Right ventricle myocardium superior (tissue), 1 donor: ENCODE measurements around the gene NPY4R2. TPM values are rescaled to one million over a fixed set of nuclear protein-coding genes. Genes with fewer than 3 reads are reported as not detected.
"Not testable (repeated sequence)": the region's sequence is repeated elsewhere in the genome, so short reads cannot be mapped to it uniquely, and the experiment has no call there.

ENCODE experiments used
- ATAC-seq: fragments of 200-7000 bp; cut with Tn5 transposase; one replicate; pipeline ENCODE4 v1.9.1; 2020; ENCODE audit warnings: mild to moderate bottlenecking; ENCODE audit not compliant: poor library complexity
- DNase-seq: peaks from one replicate; pipeline ENCODE4 v3.0.0-alpha.2; 2020
- intact Hi-C: fragments of 100-400 bp; cut with DNase I; formaldehyde crosslinking; loops from one replicate; pipeline ENCODE4 v1.11.2; 2022
- total RNA-seq: library from RNA; stranded (reverse); fragmentation: NEBNext Ultra II Directional; extraction: Animal tissue kit (Norgen Biotek cat#: 25700); gene quantifications from one replicate; pipeline ENCODE4 v1.2.1, GENCODE V29; 2021
- donor health status: DM: no; HTN: yes; CAD: no; lungs with severe emphysema.

The NPY4R2 gene
- total RNA-seq, 1 donor from 2014 or later, result not detected

DNA sequence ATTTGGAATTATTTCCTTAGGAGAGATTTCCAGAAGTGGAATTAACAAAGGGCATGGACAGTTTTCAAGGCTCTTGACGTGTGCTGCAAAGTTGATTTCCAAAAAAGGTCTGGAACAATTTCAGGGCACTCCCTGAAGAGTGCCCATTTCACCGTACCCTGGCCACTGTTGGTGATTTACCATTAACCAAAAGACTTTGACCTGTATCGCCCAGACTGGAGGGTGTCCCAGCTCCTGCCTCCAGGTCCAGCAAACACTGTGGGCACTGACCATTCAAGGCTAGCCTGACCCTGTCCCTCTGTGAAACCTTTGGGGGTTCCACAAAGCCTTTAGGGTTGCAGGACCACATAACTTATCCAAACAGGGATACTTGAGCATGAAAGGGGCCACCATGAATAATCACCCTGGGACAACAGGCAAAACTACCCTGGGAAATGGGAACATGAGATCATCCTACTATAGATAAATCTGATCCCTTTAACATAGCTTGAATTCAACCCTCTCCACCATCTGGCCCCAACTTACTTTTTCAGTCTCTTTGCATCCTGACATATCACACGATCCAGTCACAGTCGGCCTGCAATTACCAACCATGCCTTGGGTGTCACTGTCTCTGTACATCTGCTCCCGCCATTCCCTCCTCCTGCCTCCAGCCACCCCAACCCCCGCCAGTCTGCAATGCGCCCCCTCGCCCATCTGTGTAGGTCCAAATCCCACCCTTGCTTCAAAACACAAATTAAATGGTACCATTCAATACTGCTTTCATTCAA lies 8.9 kb downstream of the NPY4R2 start:
- ATAC-seq, DNase-seq, intact Hi-C loops: not testable (repeated sequence)

DNA sequence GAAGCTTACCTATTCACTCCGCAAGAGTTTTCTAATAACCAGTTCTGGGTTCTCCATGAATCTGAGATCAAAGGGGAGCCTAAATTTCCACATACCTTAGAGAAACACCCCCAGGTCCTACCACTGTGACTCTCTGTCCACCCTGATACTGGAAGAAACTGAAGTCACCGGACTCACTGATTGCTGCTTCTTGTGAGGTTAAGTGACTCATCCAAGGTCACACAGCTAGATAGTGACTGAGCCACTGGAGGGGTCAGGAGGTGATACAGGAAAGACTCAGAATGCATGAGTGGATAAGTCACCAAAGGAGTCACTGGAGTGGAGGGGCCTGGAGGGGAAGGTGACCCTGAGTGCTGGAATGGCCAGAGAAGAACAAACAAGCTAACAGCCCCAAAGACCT lies 9.8 kb downstream of the NPY4R2 start:
- ATAC-seq, intact Hi-C loops, DNase-seq: not testable (repeated sequence)

DNA sequence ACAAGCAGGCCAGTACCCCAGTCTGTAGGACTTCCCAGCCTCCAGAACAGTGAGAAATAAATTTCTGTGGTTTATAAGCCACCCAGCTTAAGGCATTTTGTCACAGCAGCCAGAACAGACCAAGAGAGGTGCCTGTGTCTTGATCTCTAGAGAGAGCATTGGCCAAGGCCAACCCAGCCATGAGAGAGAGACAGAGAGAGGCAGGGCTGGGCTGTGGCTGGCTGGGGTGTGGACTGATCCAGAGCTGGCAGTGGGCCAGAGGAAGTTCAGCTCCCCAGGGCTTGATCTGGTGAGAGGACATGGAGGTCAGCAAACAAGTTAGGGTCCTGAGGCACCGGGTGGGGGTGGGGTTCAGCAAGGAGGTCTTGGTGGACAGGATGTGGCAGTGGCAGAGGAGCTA lies 14.4 kb downstream of the NPY4R2 start:
- DNase-seq, intact Hi-C loops: not testable (repeated sequence)
- peak; percentile 28 for ATAC-seq

DNA sequence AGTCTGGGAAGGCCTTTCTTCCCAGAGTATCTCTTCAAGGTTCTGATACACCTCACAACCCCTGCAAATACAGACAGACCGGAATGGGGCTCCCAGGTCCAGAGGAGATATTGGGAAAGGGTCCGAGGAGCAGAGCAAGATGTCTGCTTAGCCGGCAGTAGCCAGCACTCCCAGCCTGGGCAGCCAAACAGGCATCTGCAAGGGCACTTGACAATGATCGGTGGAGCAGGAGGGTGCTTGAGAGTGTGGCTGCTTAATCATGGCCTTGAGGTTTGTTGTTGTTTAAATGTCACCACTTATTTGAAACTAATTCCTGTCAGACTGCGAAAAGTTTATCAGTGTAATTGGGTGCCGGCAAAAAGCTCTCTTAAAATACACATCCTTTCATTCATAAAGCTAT lies 15.0 kb downstream of the NPY4R2 start:
- intact Hi-C loops, DNase-seq, ATAC-seq: not testable (repeated sequence)

DNA sequence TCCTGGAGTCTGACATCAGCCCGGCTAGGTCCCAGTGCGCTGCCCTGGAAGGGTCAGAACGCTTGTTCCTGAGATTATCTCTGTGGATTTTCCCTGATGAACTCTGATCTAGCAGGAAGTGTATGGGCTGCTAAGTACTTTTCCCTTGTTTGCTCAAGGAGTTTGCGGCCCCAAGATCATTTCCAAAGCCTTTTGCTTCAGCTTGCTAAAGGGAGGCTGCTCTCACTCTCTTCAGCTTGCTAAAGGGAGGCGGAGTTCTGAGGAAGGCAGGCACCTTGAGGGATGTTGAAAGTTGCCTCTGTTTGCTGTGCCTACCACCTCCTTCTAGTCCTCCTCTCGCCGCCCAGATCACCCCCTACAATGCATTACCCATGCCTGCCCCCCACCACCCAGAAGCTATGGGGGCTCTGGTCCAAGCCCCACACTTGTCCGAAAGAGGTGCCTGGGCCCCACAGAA lies 18.3 kb downstream of the NPY4R2 start:
- intact Hi-C loops, ATAC-seq, DNase-seq: not testable (repeated sequence)

DNA sequence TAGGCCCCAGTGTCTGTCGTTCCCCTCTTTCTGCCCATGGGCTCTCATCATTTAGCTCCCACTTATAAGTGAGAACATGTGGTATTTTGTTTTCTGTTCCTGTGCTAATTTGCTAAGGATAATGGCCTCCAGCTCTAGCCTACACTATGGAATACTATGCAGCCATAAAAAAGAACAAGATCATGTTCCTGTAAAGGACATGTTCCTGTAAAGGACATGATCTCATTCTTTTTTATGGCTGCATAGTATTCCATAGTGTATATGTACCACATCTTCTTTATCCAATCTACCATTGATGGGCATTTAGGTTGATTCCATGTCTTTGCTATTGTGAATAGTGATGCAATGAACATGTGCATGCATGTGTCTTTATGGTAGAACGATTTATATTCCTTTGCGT lies 19.2 kb downstream of the NPY4R2 start:
- intact Hi-C loops, ATAC-seq, DNase-seq: not testable (repeated sequence)

DNA sequence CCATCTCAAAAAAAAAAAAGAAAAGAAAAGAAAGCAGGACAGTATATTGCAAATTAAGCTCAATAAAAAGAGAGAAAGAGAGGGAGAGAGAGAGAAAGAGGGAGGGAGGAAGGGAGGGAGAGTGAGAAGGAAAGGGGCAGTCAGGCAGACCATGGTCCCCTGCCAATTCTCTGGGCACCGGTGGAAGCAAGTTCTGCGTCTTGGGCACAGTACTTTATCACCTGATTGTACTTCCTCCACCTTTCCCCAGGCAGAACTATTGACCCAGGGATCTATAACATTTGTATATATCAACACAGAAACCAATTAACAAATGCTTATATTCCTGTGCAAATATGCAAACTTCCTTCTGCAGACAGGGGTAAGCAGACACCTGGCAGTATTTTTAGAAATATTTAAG lies 22.4 kb downstream of the NPY4R2 start:
- intact Hi-C loops, DNase-seq, ATAC-seq: not testable (repeated sequence)

DNA sequence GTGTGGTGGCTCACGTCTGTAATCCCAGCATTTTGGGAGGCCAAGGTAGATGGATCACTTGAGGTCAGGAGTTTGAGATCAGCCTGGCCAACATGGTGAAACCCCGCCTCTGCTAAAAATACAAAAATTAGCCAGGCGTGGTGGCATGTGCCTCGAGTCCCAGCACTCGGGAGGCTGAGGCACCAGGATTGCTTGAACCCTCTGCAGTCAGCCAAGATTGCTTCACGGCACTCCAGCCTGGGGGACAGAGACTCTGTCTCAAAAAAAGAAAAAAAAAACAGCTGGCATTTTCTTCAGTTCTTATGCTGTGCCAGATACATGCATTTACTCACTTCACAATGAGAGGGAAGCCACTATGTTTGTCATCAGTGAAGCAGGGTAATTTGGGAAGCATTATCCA lies 22.9 kb downstream of the NPY4R2 start:
- ATAC-seq (peak; percentile 42), DNase-seq (peak; percentile 48)
- intact Hi-C loops, result not testable (repeated sequence)

DNA sequence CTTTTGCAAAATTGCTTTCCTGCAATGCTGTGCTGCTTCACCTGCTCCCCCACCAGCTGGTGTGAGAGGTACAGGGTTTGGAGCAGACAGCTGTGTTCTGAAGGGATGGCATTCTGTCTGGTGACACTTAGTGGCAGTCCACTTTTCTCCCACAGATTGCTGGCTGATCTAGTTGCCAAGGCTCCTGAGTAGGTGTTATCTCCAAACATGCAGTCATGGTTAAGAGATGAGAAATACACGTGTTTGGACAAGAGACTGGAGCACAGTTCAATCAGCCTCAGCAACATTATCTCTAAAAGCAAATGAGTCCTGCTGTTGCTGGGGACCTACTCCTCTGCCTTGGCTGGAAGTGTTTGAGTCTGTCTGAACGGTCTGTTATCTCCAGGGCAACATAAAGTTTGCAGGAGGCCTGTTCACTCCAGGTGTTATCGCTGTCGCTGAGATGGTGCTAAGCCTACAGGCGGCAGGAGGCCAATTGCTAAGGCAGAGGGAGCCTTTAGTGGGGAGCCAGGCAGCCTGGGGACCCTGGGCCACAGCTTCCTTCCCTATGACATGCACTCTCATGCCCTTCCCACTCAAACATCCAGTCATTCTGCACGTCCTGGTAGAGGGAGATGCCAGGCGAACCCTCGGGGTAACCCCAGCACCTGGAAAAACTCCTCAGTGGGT lies 24.0 kb downstream of the NPY4R2 start:
- DNase-seq, result peak; percentile 48
- ATAC-seq, result peak; percentile 90
- intact Hi-C loops, result not testable (repeated sequence)

DNA sequence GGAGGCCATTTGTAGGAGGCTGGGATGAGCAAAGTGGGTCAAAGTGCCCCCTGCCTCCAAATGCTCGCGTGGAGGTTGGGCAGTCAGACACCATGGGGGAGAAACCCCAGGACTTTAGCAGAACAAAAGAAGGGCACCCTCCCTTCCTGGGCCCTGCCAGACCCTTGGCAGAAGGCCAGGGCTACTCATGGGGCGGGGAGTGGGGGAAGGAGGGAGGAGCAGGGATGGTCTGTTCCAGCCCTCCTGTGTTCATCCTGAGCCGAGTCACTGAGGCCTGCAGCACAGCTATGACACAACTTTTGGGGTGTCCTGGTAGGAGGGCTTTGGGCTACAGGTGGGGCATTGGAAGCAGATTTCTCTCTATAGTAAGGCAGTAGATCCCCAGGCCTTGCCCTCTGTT lies 24.9 kb downstream of the NPY4R2 start:
- ATAC-seq, result peak; percentile 7
- DNase-seq, intact Hi-C loops: not testable (repeated sequence)

DNA sequence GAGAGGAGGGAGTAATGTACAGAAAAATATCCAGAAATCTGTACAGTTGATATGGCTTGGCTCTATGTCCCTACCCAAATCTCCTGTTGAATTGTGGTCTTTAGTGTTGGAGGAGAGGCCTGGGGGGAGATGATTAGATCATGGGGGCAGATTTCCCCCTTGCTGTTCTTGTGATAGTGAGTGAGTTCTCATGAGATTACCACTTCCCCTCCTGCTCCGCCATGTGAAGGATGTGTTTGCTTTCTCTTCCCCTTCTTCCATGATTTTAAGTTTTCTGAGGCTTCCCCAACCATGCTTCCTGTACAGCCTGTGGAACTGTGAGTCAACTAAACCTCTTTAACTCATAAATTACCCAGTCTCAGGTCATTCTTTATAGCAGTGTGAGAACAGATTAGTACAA lies 29.0 kb downstream of the NPY4R2 start:
- ATAC-seq, intact Hi-C loops, DNase-seq: not testable (repeated sequence)

DNA sequence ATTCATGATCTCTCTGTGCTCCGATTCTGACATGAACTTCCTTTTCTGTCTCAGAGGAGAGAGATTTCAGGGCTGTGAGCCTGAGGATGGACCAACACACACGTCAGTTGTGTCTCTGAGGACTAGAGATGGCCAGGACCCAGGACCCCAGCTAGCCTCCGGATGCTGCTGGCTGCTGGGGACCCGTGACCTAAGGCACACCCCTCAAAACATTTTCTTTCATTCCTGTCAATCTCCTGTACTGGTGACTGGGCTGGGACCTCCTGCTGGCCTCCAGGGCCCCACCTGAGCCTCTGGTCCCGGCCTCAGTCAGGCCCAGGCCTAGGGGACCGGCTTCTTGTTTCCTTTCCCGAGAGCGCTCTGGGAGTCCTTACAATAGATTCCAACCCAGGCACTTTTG lies 38.7 kb downstream of the NPY4R2 start:
- DNase-seq, intact Hi-C loops: not testable (repeated sequence)
- ATAC-seq, result peak; percentile 73

DNA sequence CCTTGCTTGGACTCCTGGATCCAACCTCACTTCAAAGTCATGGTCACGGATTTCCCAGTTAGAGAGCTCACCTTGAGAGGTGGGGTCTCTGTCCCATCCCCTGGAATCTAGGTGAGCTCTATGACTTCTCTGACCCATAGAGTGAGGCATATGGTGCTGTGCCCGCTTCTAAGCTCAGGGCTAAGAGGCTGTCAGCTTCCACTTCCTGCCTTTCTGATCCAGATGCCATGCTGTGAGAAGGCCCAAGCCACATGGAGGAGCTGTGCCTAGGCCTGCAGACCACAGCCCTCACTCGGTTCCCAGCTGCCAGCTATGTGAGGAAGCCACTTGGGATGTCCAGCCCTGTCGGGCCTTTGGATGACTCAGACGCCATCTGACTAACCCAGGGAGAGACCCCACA lies 41.2 kb downstream of the NPY4R2 start:
- ATAC-seq, intact Hi-C loops, DNase-seq: not testable (repeated sequence)

DNA sequence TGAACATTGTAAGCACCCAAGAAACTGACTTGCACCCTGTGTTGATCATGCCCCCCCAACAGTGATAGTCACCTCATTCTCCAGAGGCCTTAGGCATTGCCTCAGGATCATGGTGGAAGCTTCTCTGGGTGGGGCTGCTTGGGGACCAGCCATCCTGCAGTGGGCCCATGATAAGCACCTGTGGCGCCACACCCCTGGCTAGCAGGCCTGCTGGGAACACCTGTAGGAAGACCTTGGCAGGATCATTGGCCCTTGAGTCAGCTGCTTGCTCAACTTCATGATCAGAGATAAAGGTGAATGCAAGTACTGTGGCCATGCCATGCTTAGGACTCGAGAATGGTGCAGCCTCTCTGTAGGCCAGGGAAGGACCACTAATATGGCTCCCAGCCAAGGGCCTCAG lies 42.2 kb downstream of the NPY4R2 start:
- DNase-seq, ATAC-seq, intact Hi-C loops: not testable (repeated sequence)

DNA sequence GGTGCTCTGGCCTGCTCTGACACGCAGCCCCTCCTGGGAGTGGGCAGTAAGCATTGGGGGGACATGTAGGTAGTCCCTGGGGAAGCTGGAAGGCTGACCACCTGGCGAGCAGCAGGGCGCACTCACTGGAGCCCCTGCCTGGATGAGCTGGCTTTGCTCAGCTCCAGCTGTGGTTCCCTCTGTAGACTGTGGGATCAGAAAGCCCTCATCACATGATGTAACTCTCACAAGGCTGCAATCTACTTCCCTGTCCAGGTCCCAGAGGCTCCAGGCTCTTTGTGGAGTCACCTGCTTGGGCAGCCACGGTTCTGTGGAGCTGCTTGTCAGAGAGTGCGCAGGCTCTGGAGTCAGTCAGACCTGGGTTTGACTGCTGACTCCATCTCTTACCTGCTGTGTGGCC lies 44.3 kb downstream of the NPY4R2 start:
- ATAC-seq, DNase-seq, intact Hi-C loops: not testable (repeated sequence)

DNA sequence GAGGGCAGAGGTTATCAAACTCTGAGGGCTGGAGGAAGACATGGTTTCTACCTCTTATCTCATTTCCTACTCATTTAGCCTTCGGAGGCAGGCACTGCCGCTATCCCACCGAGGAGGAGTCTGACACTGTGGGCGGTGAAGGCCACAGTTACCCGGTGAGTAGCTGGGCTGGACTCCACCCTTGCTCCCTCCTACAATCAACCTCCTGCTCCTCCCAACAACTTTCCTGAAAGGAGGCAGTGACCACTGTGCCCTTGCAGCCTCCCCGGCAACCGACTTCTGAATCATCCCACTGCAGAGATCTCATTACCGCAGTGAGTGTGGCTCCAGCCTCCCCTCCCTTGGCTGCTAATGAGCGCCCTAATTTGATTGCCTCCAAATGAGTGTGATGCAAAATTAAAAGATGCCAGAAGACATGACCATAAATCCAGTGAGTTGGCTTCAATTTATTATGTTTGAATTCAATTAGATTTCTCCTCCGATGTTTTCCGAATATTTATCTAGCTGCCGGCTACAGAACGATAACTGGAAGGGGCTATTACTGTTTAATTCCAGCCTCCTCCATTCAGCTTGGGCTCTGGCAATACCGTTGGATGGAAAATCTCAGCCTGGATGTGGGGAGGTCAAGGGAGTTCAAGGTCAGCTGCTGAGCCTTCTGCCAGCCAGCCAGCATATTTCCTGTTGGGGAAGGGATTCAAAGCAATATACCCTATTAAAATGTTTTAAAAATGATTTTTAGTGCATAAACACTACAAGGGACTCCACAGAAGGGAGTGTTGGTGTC lies 46.0 kb downstream of the NPY4R2 start:
- DNase-seq, intact Hi-C loops: not testable (repeated sequence)
- ATAC-seq, result peak; percentile 44

DNA sequence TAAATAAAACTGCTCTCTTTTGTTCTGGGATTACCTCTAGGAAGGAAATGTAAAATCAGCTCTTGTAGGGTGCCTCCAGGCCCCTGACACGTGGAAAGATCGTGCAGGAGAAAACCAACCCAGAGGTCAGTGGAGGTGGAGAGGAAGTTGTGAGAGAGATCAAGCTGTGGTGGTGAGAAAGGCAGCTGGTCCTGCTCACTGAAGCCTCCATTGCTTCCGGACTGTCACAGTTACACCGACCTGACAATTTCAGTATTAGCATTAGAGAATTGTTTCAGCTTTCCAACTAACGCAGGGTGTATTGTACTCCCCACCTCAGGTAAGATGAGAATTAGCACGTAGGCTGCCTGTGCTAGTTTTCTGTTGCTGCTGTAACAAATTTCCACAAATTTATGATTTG lies 50.5 kb downstream of the NPY4R2 start:
- intact Hi-C loops, ATAC-seq, DNase-seq: not testable (repeated sequence)

DNA sequence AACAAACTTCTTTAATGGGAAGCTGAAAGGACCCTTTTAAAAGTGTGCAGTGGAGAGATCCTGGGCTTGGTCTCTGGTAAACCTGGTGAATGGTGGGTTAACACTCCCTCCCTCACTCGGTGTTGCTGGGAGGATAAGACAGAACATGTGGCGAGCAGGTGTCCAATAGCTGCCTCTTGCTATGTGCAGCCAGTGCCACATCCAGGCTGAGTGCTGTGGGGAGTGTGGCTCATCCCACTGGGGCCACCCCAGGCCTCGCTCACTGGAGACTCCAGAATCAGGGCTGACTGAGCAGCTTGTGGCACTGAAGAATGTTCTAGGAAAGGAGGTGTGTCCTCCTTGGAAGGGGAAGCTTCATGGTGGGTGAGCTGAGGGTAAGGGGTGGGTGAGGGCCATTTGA lies 51.6 kb downstream of the NPY4R2 start:
- ATAC-seq, DNase-seq, intact Hi-C loops: not testable (repeated sequence)

DNA sequence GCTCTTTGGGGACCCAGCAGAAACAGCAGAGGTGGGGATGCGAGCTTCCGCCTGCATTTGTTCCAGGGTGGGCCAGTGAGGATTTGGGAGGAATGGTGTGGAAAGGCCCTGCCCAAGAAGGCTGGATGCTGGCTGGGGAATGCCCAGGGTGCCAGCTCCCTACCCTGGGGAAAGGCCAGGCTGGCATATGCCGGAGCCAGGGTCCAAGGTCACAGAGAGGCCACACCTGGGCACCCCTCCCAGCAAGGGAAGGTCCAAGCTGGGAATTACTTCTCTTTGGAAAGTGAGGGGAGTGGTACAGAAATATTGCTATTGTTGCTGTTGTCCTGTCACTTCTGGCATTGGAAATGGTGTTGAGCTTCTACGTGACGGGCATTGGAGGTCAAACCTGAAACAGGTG lies 53.1 kb downstream of the NPY4R2 start:
- intact Hi-C loops, DNase-seq, ATAC-seq: not testable (repeated sequence)
